ENCODE measurements around the gene COG1.

Gene COG1

DNA sequence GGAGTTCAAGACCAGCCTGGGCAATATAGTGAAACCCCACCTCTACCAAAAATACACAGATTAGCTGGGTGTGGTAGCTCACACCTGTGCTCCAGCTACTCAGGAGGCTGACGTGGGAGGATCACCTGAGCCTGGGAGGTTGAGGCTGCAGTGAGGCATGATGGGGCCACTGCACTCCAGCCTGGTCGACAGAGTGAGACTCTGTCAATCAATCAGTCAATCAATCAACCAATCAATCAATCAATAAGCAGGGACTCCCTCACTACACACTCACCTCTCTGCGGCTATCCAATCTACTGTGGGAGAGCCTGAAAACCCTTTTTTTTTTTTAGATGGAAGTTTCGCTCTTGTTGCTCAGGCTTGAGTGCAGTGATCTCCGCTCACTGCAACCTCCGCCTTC is 37.2 kb downstream of the COG1 start:
- DNase-seq = no peak

DNA sequence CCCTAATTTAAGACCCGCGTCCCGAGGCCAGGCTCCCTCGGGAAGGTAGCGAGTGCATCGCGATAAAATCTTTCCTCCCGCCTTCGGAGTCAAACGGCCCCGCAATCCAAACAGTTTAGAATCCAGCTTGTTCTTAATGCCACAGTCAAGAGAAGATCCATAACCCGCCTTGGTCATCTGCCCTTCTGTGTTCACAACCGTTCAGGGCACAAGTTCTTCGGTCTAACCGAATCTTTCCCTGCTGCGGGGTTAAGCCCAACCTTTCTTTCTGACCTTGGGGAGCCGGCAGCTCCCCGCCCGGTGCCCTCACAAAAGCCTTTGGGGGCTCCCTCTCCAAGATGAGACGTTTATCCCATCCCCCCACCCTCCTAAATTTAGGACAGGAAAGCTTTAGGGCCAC is 38.5 kb downstream of the COG1 start:
- peak; percentile 28 to 52 for DNase-seq

DNA sequence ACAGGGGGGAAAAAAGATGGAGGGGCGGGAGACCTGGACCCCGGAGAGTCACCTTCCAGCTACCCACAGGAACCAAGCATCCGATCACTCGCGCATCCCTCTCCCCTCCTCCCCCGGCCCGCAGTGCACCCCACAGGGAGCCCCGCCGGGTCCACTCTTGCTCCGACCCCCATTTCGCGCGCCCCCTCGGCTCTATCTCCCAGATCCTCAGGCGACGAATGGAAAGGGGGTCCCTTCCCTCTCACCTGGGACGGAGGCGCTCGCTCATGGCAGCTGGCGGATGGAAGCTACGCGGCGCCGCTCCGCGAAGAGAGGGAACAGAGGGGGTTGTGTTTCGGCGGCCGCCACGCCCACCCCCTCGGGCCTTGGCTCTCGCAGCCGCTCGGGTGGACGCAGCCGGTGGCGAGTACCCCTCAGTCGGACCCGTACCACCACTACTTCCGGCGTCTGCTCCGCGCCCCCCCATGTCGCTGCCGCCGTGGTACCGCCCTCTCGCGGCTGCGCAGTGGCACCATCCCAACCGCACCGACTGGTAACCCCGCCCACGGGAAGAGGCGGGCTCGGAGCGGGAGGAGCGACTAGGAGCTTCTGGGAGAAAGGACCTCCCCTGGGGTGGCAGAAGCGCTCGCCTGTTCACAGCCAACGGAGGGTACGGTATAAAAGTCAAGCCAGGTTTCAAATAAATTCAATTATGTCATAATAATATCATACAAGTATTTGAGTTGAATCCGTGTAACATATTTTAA is 39.2 kb downstream of the COG1 start:
- peak; percentile 98 for DNase-seq

DNA sequence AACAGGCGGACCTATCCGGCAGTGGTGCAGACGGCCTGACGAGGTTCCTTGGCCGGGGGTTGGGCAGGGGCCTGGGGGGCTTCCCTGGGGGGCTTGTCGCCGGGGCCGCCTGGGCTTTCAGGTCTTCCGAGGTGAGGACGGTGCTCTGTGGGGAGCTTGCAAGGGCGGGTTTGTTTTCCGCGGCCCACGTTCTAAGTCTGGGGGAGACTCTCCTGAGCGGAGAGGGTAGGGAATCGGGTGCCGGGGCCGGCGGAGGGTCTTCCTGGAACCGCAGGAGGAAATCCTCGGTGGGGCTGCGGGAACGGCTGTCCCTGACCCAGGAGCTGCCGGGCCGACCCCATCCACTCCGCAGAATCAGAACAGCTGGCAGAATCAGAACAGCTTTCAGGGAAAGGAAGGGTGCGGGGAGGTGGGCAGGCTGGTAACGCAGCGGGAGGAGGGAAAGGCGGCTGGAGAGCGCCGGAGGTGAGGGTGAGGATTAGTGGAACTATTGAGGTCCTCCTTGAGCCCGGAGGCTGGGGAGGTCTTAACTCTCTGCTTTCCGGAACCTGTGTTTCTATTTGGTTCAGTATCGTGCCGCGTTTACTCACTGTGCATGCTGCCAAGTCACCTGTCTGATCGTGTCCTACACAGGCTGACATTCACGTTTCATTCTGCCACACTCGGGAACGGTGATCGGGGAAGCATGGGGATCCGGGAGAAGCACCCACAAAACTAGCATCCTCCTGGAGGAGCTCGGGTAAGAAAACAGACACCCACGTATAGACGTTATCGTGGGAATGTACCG is 39.9 kb downstream of the COG1 start:
- DNase-seq = peak; percentile 48 to 62

DNA sequence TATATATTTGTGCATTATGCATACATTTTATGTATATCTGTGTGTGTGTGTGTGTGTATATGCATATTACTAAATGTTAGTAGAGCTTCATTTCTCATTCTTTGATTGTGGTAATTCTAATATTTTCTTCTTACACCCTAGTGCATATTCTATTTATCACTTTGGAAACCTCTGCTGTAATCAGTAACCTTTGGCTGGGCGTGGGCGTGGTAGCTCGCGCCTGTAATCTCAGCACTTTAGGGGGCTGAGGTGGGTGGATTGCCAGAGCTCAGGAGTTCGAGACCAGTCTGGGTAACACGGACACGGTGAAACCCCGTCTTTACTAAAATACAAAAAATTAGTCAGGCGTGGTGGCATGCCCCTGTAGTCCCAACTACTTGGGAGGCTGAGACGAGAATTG is 41.9 kb downstream of the COG1 start:
- DNase-seq = no peak

DNA sequence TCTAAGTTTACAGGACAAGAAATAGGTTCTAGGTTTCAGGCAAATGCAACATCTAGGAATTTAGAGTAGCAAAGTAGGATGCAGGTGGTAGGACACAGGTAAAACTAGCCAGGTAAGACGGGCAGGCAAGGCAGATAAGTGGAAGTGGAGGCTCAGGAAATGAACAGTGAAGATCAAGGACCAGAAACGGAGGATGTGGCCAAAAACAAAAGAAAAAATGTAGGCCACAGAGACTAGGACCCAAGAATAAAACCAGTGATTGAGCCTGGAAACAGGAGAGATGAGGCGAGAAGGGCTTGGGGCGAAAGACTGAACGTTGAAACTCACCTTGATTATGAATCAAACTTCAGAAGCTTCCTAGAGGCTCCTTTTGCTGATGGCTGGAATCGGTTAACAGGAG is 44.9 kb downstream of the COG1 start:
- DNase-seq = no peak

DNA sequence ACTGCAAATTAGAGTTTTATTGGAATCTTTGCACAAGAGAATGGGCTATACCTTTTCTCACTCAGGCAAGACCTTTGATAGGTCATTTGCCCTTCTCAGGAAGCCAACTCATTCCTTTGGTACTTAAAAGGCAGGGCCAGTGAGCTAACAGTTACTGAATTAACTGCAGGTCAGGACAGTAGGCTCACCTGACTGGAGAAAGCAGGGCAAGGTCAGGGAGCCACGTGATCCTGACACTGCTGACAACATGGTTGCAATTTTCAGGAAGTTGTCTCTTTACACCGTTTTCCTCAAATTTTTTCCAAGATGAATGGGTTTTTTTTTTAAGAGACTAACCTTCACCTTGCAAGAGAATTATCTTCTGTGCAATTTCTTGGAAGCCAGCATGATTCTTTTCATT is 47.7 kb downstream of the COG1 start:
- DNase-seq = no peak

DNA sequence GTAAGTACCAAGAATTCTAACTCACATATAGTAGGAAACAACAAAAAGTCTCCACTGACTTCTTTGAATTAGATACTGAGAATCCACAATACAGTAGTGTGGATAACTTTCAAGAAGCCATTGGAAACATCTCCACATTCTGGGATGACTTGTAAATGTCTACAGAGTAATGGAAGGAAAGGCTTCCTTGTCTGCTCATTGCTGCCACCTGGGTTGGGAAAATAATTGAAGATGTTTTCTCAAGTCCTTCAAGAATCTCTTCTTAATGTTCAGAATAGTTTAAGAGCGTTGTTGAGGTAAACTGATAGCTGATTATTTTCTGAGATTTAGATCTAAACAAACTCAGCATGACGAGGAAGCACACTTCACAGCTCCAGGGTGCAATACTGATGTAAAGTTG is 54.9 kb downstream of the COG1 start:
- no peak for DNase-seq

DNA sequence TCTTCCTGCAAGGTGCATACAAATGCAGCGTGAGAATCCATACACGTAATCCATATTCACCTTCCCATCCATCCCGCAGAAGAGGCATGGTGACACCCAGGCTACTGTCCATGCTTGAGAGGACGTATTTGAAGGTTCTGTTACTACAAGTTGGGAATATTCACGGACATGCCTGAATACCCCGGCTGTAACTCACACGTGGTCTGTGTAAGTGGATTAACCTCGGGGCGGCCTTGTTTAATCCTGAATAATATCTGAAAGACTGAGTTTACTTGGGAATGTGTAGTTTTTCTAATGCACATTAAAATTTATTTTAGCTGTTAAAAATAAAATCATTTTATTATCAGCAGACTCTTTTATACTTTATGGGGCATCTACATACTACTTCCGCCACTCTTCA is 55.7 kb downstream of the COG1 start:
- DNase-seq = no peak

DNA sequence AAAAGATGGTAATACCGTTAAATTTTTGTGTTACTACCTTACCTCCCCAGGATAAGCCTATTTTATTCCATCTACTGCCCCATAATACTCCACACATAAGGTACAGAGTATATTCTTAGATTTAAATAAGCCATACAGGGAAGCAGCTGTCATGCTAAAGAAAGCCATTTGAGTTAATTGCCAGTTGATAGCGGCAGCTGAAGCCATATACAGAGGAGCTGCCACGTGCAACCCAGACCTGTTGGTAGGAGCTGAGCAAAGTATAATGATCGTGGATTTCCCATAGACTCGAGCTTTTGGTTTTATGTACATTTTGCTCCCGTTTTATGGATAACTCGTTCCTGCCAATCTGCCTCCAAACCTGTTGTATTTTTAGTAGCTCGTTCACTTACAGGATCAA is 56.8 kb downstream of the COG1 start:
- no peak for DNase-seq

DNA sequence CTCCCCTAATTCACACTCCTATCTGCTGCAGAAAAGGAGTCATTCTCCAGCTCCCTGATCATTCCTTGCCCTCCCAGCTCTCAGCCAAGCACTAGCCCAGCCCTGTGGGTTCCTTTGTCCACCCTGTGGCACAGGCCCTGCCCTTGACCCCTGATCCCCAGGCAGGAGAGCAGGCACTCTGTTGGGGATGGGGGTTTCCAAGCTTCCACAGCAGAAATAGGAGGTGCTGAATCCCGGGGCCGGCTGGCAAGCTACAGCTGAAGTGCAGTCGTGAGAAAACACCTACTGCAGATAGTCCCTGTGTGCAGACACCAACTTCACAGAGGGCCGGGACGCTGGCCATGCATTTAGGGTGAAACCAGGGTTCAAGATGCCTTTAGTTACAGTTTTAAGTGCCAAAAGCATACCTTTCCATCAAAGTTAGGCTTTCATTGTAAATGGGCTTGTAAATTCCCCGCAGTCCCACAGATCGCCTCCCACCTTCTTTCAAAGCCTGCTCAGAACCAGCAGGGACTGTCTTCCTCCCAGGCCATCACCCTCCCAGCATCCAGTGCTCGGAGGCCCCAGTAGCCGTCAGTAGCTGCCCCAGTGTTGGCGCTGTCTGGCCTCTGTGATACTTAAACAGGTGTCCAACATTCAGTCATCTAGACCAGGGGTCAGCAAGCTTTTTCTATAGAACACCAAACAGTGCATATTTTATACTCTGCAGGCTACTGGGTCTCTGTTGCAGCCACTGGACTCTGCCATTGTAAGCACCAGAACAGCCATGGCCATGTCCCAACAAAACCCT is 58.2 kb downstream of the COG1 start:
- no peak for DNase-seq

DNA sequence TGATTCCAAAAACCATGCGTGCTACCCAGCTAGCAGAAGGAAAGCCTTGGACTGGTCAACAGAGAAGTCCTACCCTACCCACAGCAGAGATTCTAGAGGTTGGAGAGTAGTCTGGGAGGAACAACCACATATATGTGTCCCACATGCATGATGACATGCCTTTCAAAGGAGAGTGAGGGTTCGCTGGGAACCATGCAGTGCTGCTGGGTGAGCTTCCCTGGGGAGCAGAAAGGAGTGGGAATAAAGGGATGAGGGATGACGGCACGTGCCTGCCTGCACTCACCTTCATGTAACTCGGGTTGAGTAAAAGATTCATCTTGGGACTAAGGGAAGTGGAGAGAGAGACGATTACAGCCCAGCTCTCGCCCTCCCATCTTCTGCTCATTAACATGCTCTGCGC is 59.0 kb downstream of the COG1 start:
- DNase-seq = no peak

DNA sequence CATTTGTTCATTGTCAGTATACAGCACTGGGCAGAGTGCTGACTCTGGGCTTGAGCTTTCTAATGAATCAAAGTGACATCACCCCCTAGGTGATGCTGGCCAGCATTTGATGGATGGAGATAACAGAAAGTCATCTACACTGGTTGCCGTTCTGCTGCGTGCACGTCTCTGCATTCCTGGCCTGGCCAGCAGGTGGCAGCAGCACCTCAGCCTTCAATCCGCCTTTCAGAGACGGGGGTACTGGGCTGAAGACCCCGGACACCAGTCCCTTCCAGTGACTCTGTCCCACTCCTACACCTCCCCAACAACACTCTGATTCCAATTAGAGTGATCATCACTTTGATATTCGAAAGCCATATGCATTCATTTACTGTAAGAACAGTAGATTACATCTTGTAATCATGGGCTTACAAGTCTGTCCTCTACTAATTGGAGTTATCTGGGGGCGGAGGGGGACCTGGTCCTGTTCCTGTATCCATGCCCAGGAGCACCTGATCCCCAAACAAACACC is 62.9 kb downstream of the COG1 start:
- peak; percentile 39 to 61 for DNase-seq

DNA sequence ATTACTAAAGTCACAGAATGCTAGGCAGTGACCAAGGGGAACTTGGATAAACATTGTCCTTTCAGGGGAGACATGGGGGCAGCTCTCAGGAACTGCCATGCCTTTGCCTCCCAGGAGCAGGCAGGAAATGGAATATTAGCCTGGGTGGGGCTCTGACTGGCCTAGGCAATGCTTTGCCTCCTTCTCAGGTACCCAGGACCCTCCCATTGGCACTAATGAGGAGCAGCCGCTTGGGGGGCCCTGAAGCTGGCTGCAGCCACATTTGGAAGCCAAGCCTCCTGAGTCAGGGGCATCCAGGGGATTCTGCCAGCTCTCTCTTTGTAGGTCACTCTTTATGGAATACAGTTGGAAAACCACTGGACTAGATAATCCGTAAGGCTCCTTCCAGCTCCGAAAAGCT is 63.4 kb downstream of the COG1 start:
- no peak for DNase-seq

DNA sequence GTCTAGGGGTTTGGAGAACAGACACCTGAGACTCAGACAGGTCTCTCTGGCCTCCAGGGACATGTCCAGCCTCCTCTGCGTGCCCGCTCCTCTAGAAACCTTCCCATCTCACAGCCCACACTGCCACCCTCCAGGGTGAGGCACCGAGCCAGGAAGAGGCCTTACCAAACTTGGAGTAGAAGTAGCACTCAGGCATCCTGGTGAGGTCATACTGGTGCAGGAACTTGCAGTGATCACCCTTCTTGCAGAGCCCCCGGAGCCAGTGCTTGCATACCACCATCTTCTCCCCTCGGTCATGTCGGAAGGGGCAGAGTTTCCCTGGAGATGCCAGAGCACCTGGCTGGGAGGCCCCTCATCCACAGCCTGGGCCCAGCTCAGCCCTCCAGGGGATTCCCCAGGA is 64.7 kb downstream of the COG1 start:
- no peak for DNase-seq

Data from Kasumi-1 (cell line).